Immature natural killer cell (primary cell): ENCODE measurements around the gene A3GALT2. TPM values are rescaled to one million over a fixed set of nuclear protein-coding genes. Genes with fewer than 3 reads are reported as not detected.
A peak's percentile ranks its signal among the peaks of the same experiment; 100 is the strongest.

ENCODE experiments used
- DNase-seq, 3 donors: peaks; one replicate each; pipeline ENCODE4 v3.0.0; 2022; ENCODE audit warnings: mixed read lengths in 1 of 3
- H3K27ac Mint-ChIP-seq, 6 donors: one replicate each; pipeline ENCODE4 v1.8.0; 2020; ENCODE audit warnings: mixed read lengths in 6 of 6, mild to moderate bottlenecking in 5 of 6, inconsistent platforms in 4 of 6, moderate library complexity in 3 of 6
- H3K27me3 Mint-ChIP-seq, 3 donors: one replicate each; pipeline ENCODE4 v1.8.0; 2020 to 2021; ENCODE audit warnings: low read depth in 3 of 3, mild to moderate bottlenecking in 3 of 3, mixed read lengths in 3 of 3, moderate library complexity in 3 of 3, inconsistent platforms in 1 of 3
- H3K36me3 Mint-ChIP-seq, 3 donors: one replicate each; pipeline ENCODE4 v1.8.0; 2020; ENCODE audit warnings: mixed read lengths in 3 of 3, inconsistent platforms in 2 of 3, mild to moderate bottlenecking in 2 of 3
- H3K4me1 Mint-ChIP-seq, 2 donors: one replicate each; pipeline ENCODE4 v1.8.0; 2020; ENCODE audit warnings: inconsistent platforms in 2 of 2, mild to moderate bottlenecking in 2 of 2, mixed read lengths in 2 of 2, moderate library complexity in 1 of 2
- H3K4me3 Mint-ChIP-seq, 5 donors: one replicate each; pipeline ENCODE4 v1.8.0; 2020; ENCODE audit warnings: mild to moderate bottlenecking in 5 of 5, mixed read lengths in 5 of 5, inconsistent platforms in 3 of 5, moderate library complexity in 3 of 5
- H3K9me3 Mint-ChIP-seq, 6 donors: one replicate each; pipeline ENCODE4 v1.8.0; 2020; ENCODE audit warnings: mild to moderate bottlenecking in 6 of 6, mixed read lengths in 6 of 6, inconsistent platforms in 4 of 6, moderate library complexity in 3 of 6
- polyA plus RNA-seq, 3 donors: library from polyadenylated mRNA; unstranded; fragments of 300-500 nt; fragmentation: Illumina TruSeq; gene quantifications; one replicate each; pipeline ENCODE4 v1.2.3, GENCODE V29; 2021

Gene A3GALT2
- polyA plus RNA-seq, 3 donors from 2014 or later = not detected

GRCh38 chr1:33281554-33282303 lies 39.2 kb downstream of the A3GALT2 start:
- Mint-ChIP-seq H3K4me3 (no peak overlapping the region), H3K27me3 (no peaks in the 10 kb centered on the region), H3K4me1 (peaks cover 3% of the 10 kb centered on the region in 2 donors), H3K27ac (peak overlapping the region in 2 of 6 donors; percentile 34 to 55), H3K36me3 (peaks cover 15 to 35% (median 17%) of the 10 kb centered on the region in 3 donors), H3K9me3 (no peaks in the 10 kb centered on the region)
- DNase-seq = no peak

GRCh38 chr1:33280091-33280661 lies 40.7 kb downstream of the A3GALT2 start:
- Mint-ChIP-seq H3K9me3 (no peaks in the 10 kb centered on the region), H3K4me1 (peaks cover 5 to 10% of the 10 kb centered on the region in 2 donors), H3K27me3 (no peaks in the 10 kb centered on the region), H3K27ac (no peak overlapping the region), H3K36me3 (peaks cover 17 to 34% (median 17%) of the 10 kb centered on the region in 3 donors), H3K4me3 (no peak overlapping the region)
- no peak for DNase-seq

- Mint-ChIP-seq H3K4me1 (peaks cover 31 to 35% of the 10 kb centered on the region in 2 donors), H3K27ac (peak overlapping the region in 3 of 6 donors; percentile 32 to 64 (median 56)), H3K36me3 (peaks cover 14 to 27% (median 17%) of the 10 kb centered on the region in 3 donors), H3K4me3 (no peak overlapping the region), H3K27me3 (peaks cover 0 to 3% (median 2%) of the 10 kb centered on the region in 3 donors), H3K9me3 (no peaks in the 10 kb centered on the region)
- no peak for DNase-seq
Observed at GRCh38 chr1:33277488-33278084, 43.3 kb downstream of the A3GALT2 start.

- Mint-ChIP-seq H3K4me3 (no peak overlapping the region), H3K4me1 (peaks cover 39 to 44% of the 10 kb centered on the region in 2 donors), H3K9me3 (no peaks in the 10 kb centered on the region), H3K27me3 (peaks cover 0 to 3% (median 2%) of the 10 kb centered on the region in 3 donors), H3K36me3 (peaks cover 7 to 19% (median 10%) of the 10 kb centered on the region in 3 donors), H3K27ac (peak overlapping the region in 4 of 6 donors; percentile 3 to 89 (median 66))
- DNase-seq = no peak
Observed at GRCh38 chr1:33276573-33277298, 44.2 kb downstream of the A3GALT2 start.

GRCh38 chr1:33275706-33276572 lies 45.0 kb downstream of the A3GALT2 start:
- Mint-ChIP-seq H3K27ac (peak overlapping the region in 4 of 6 donors; percentile 90 to 97 (median 94)), H3K4me3 (no peak overlapping the region), H3K27me3 (peaks cover 0 to 3% (median 2%) of the 10 kb centered on the region in 3 donors), H3K4me1 (peaks cover 47 to 51% of the 10 kb centered on the region in 2 donors), H3K9me3 (no peaks in the 10 kb centered on the region), H3K36me3 (peaks cover 7 to 16% (median 9%) of the 10 kb centered on the region in 3 donors)
- no peak for DNase-seq

- peaks cover 53 to 55% of the 10 kb centered on the region in 2 donors for H3K4me1 Mint-ChIP-seq
- peak in 2 of 3 donors; percentile 13 to 17 for DNase-seq
- peak overlapping the region; percentile 78 to 97 (median 90) for H3K27ac Mint-ChIP-seq
- no peaks in the 10 kb centered on the region for H3K9me3 Mint-ChIP-seq
- H3K27me3 Mint-ChIP-seq = peaks cover 0 to 3% (median 2%) of the 10 kb centered on the region in 3 donors
- H3K4me3 Mint-ChIP-seq = peak overlapping the region in 2 of 5 donors; percentile 1 to 91
- peaks cover 7 to 16% (median 11%) of the 10 kb centered on the region in 3 donors for H3K36me3 Mint-ChIP-seq
Observed at GRCh38 chr1:33275195-33275594, 45.7 kb downstream of the A3GALT2 start.

GRCh38 chr1:33274446-33274845 lies 46.5 kb downstream of the A3GALT2 start:
- Mint-ChIP-seq H3K36me3 (peaks cover 4 to 12% (median 10%) of the 10 kb centered on the region in 3 donors), H3K27me3 (peaks cover 0 to 3% (median 2%) of the 10 kb centered on the region in 3 donors), H3K27ac (peak overlapping the region; percentile 88 to 97 (median 93)), H3K9me3 (no peaks in the 10 kb centered on the region), H3K4me1 (peaks cover 57 to 59% of the 10 kb centered on the region in 2 donors), H3K4me3 (peak overlapping the region in 4 of 5 donors; percentile 1 to 91 (median 18))
- DNase-seq = no peak

- Mint-ChIP-seq H3K27ac (peak overlapping the region; percentile 88 to 97 (median 93)), H3K4me1 (peaks cover 57 to 63% of the 10 kb centered on the region in 2 donors), H3K4me3 (peak overlapping the region; percentile 70 to 91 (median 80)), H3K27me3 (peaks cover 0 to 3% (median 2%) of the 10 kb centered on the region in 3 donors), H3K9me3 (no peaks in the 10 kb centered on the region), H3K36me3 (peaks cover 4 to 11% (median 8%) of the 10 kb centered on the region in 3 donors)
- DNase-seq = no peak
Observed at GRCh38 chr1:33273961-33274371, 46.9 kb downstream of the A3GALT2 start.

- peaks cover 0 to 3% (median 2%) of the 10 kb centered on the region in 3 donors for H3K27me3 Mint-ChIP-seq
- DNase-seq = peak in 2 of 3 donors; percentile 25 to 53
- H3K27ac Mint-ChIP-seq = peak overlapping the region; percentile 88 to 97 (median 93)
- no peaks in the 10 kb centered on the region for H3K9me3 Mint-ChIP-seq
- H3K36me3 Mint-ChIP-seq = peaks cover 4 to 11% (median 5%) of the 10 kb centered on the region in 3 donors
- H3K4me1 Mint-ChIP-seq = peaks cover 60 to 69% of the 10 kb centered on the region in 2 donors
- H3K4me3 Mint-ChIP-seq = peak overlapping the region; percentile 70 to 91 (median 80)
Observed at GRCh38 chr1:33273406-33273805, 47.5 kb downstream of the A3GALT2 start.

GRCh38 chr1:33272930-33273329 lies 48.0 kb downstream of the A3GALT2 start:
- Mint-ChIP-seq H3K9me3 (no peaks in the 10 kb centered on the region), H3K4me3 (peak overlapping the region; percentile 70 to 91 (median 80)), H3K27me3 (peaks cover 0 to 3% (median 2%) of the 10 kb centered on the region in 3 donors), H3K36me3 (peaks cover 4 to 11% (median 5%) of the 10 kb centered on the region in 3 donors), H3K27ac (peak overlapping the region; percentile 88 to 97 (median 93)), H3K4me1 (peaks cover 62 to 73% of the 10 kb centered on the region in 2 donors)
- DNase-seq = no peak

GRCh38 chr1:33272509-33272908 lies 48.4 kb downstream of the A3GALT2 start:
- H3K4me3 Mint-ChIP-seq = peak overlapping the region; percentile 70 to 91 (median 80)
- no peak for DNase-seq
- H3K9me3 Mint-ChIP-seq = no peaks in the 10 kb centered on the region
- peak overlapping the region; percentile 88 to 97 (median 93) for H3K27ac Mint-ChIP-seq
- peaks cover 4 to 11% (median 7%) of the 10 kb centered on the region in 3 donors for H3K36me3 Mint-ChIP-seq
- peaks cover 62 to 78% of the 10 kb centered on the region in 2 donors for H3K4me1 Mint-ChIP-seq
- H3K27me3 Mint-ChIP-seq = peaks cover 0 to 3% (median 2%) of the 10 kb centered on the region in 3 donors
